Measurements from ENCODE around the gene LIN54.

- TF ChIP-seq CTCF (IDR thresholded peaks at IDR 0.05; ENCODE audit: low read depth, low read length, missing input control) (no peak), MAX (IDR thresholded peaks at IDR 0.05) (no peak), HNF4A (conservative IDR thresholded peaks at IDR 0.05) (no peak), ZBTB33 (IDR thresholded peaks at IDR 0.05) (no peak), YY1 (IDR thresholded peaks at IDR 0.05) (no peak)
Observed at GRCh38 chr4:83012200-83012686, 1.6 kb upstream of the LIN54 start.
